Activated CD4-positive, alpha-beta memory T cell treated with anti-CD3 and anti-CD28 coated beads, Interleukin-2, amount 10 ng/mL, durations not matched to agents 7 days and 5 days (primary cell): ENCODE measurements around the gene HSPA5. TPM values are rescaled to one million over a fixed set of nuclear protein-coding genes. Genes with fewer than 3 reads are reported as not detected.
"Not testable (repeated sequence)": the region's sequence is repeated elsewhere in the genome, so short reads cannot be mapped to it uniquely, and the experiment has no call there.

ENCODE experiments used
- CTCF ChIA-PET: fragments of 350-600 bp; sonication (Branson Sonifier 250); formaldehyde crosslinking; loops from one replicate; lab custom pipeline; 2021; ENCODE audit warnings: antibody characterized with exemption, inconsistent platforms; lab: Charles Lee
- POLR2A ChIA-PET: fragments of 350-600 bp; sonication (Branson Sonifier 250); formaldehyde crosslinking; loops from one replicate; lab custom pipeline; 2021; ENCODE audit warnings: antibody characterized with exemption; lab: Charles Lee
- DNase-seq: peaks from one replicate; pipeline ENCODE4 v3.0.0-alpha.2; 2020
- H3K27ac Mint-ChIP-seq: one replicate; pipeline ENCODE4 v1.8.0; 2021; ENCODE audit warnings: mild to moderate bottlenecking, mixed read lengths
- H3K27me3 Mint-ChIP-seq: one replicate; pipeline ENCODE4 v1.8.0; 2021; ENCODE audit warnings: mixed read lengths
- H3K36me3 Mint-ChIP-seq: one replicate; pipeline ENCODE4 v1.8.0; 2021; ENCODE audit warnings: low read depth, mixed read lengths
- H3K4me1 Mint-ChIP-seq: one replicate; pipeline ENCODE4 v1.8.0; 2021; ENCODE audit warnings: mixed read lengths
- H3K4me3 Mint-ChIP-seq: one replicate; pipeline ENCODE4 v1.8.0; 2021; ENCODE audit warnings: mild to moderate bottlenecking, mixed read lengths
- H3K9me3 Mint-ChIP-seq: one replicate; pipeline ENCODE4 v1.8.0; 2021; ENCODE audit warnings: mixed read lengths
- total RNA-seq, 2 experiments: library from RNA; stranded (reverse); gene quantifications; one replicate each; pipeline ENCODE4 v1.2.3, GENCODE V29; 2021

HSPA5 gene
- total RNA-seq, 2 experiments from 2014 or later, result 155 to 156 TPM

GRCh38 chr9:125204477-125204876, 36.7 kb downstream of the HSPA5 start:
- POLR2A ChIA-PET, result interaction anchor here (1.3 to 1.5 kb wide), 2 partner anchors 34 to 37 kb away, joined by 3 to 6 read pairs; partner anchors contain the start of gene HSPA5
- CTCF ChIA-PET, result interaction anchor here (0.7 kb wide), 1 partner anchor 250 kb away, joined by 3 read pairs; no protein-coding TSS in a partner anchor
- H3K9me3 Mint-ChIP-seq, result no peaks in the 10 kb centered on the region
- peaks cover 29% of the 10 kb centered on the region for H3K36me3 Mint-ChIP-seq
- H3K4me3 Mint-ChIP-seq, result no peak overlapping the region
- no peak for DNase-seq
- H3K4me1 Mint-ChIP-seq, result peaks cover 14% of the 10 kb centered on the region
- no peaks in the 10 kb centered on the region for H3K27me3 Mint-ChIP-seq
- no peak overlapping the region for H3K27ac Mint-ChIP-seq

- Mint-ChIP-seq H3K27me3 (no peaks in the 10 kb centered on the region), H3K36me3 (peaks cover 22% of the 10 kb centered on the region), H3K27ac (no peak overlapping the region), H3K4me3 (no peak overlapping the region), H3K9me3 (no peaks in the 10 kb centered on the region), H3K4me1 (peaks cover 17% of the 10 kb centered on the region)
- POLR2A ChIA-PET, result interaction anchor here (0.6 to 6.4 kb wide), 6 partner anchors 13 to 261 kb away, joined by 3 to 74 read pairs (median 3); partner anchors contain the start of genes HSPA5 and PPP6C
- no peak for DNase-seq
- CTCF ChIA-PET, result no interaction called here
Observed at GRCh38 chr9:125202846-125203618, 38.1 kb downstream of the HSPA5 start.

- POLR2A ChIA-PET, result interaction anchor here (0.6 to 6.4 kb wide), 7 partner anchors 10 to 1604 kb away, joined by 3 to 74 read pairs (median 4); partner anchors contain the start of genes GAPVD1, HSPA5, PPP6C and ZBTB43
- peak; percentile 91 for DNase-seq
- Mint-ChIP-seq H3K9me3 (no peaks in the 10 kb centered on the region), H3K4me1 (peaks cover 22% of the 10 kb centered on the region), H3K27me3 (peaks cover 1% of the 10 kb centered on the region), H3K4me3 (peak within 1 kb of the TSS; percentile 92), H3K27ac (peak within 1 kb of the TSS; percentile 83), H3K36me3 (peaks cover 7% of the 10 kb centered on the region)
- CTCF ChIA-PET, result interaction anchor here (1.0 to 2.4 kb wide), 5 partner anchors 10 to 61 kb away, joined by 3 to 14 read pairs (median 5); partner anchors contain the start of gene GAPVD1
Observed at GRCh38 chr9:125200216-125201047, 40.7 kb downstream of the HSPA5 start, which contains the start of gene RABEPK. Gene RABEPK, plus strand, starts transcription at chr9:125200542. Its CDS starts 2,472 bp downstream, at chr9:125203014.

GRCh38 chr9:125195591-125195990, 45.6 kb downstream of the HSPA5 start:
- H3K27me3 Mint-ChIP-seq, H3K4me3 Mint-ChIP-seq, H3K9me3 Mint-ChIP-seq, H3K36me3 Mint-ChIP-seq, H3K27ac Mint-ChIP-seq, DNase-seq: not testable (repeated sequence)
- POLR2A ChIA-PET, result interaction anchor here (1.8 to 3.0 kb wide), 2 partner anchors 46 to 334 kb away, joined by 6 to 11 read pairs; partner anchors contain the start of genes ARPC5L, HSPA5 and RPL35
- H3K4me1 Mint-ChIP-seq, result peaks cover 36% of the 10 kb centered on the region
- CTCF ChIA-PET, result interaction anchor here (1.5 kb wide), 1 partner anchor 46 kb away, joined by 4 read pairs; the partner anchor contains the start of gene HSPA5

GRCh38 chr9:125194466-125194865, 46.7 kb downstream of the HSPA5 start:
- H3K4me1 Mint-ChIP-seq, result peaks cover 37% of the 10 kb centered on the region
- DNase-seq, H3K27me3 Mint-ChIP-seq, H3K9me3 Mint-ChIP-seq, H3K36me3 Mint-ChIP-seq, H3K4me3 Mint-ChIP-seq: not testable (repeated sequence)
- H3K27ac Mint-ChIP-seq, result peak overlapping the region; percentile 26
- POLR2A ChIA-PET, result interaction anchor here (1.8 to 3.0 kb wide), 2 partner anchors 47 to 333 kb away, joined by 6 to 11 read pairs; partner anchors contain the start of genes ARPC5L, HSPA5 and RPL35
- CTCF ChIA-PET, result interaction anchor here (1.5 kb wide), 1 partner anchor 47 kb away, joined by 4 read pairs; the partner anchor contains the start of gene HSPA5

- POLR2A ChIA-PET, result interaction anchor here (0.9 to 4.0 kb wide), 9 partner anchors 10 to 329 kb away, joined by 3 to 50 read pairs (median 5); partner anchors contain the start of genes GOLGA1, HSPA5, RABEPK and SCAI
- Mint-ChIP-seq H3K27ac (peak overlapping the region; percentile 91), H3K9me3 (no peaks in the 10 kb centered on the region), H3K4me1 (peaks cover 51% of the 10 kb centered on the region), H3K36me3 (peaks cover 11% of the 10 kb centered on the region), H3K27me3 (no peaks in the 10 kb centered on the region), H3K4me3 (peak overlapping the region; percentile 85)
- peak; percentile 31 for DNase-seq
- CTCF ChIA-PET, result interaction anchor here (0.6 to 1.4 kb wide), 6 partner anchors 9 to 120 kb away, joined by 3 to 14 read pairs (median 6); partner anchors contain the start of genes GAPVD1, HSPA5, RABEPK and SCAI
Observed at GRCh38 chr9:125190361-125190801, 50.8 kb downstream of the HSPA5 start.

GRCh38 chr9:125189361-125190289, 51.5 kb downstream of the HSPA5 start, which contains the start of gene PPP6C:
Gene PPP6C, minus strand, starts transcription at chr9:125189803. Its CDS starts 85 bp downstream, at chr9:125189718.
- ChIA-PET POLR2A (interaction anchor here (1.0 to 4.0 kb wide), 12 partner anchors 11 to 328 kb away, joined by 3 to 50 read pairs (median 4); partner anchors contain the start of genes HSPA5 and RABEPK), CTCF (interaction anchor here (1.2 to 1.4 kb wide), 5 partner anchors 10 to 72 kb away, joined by 3 to 14 read pairs (median 7); partner anchors contain the start of genes GAPVD1, HSPA5, RABEPK and SCAI)
- Mint-ChIP-seq H3K27me3 (no peaks in the 10 kb centered on the region), H3K4me3 (peak within 1 kb of the TSS; percentile 85), H3K4me1 (peaks cover 43% of the 10 kb centered on the region), H3K36me3 (peaks cover 11% of the 10 kb centered on the region), H3K9me3 (no peaks in the 10 kb centered on the region), H3K27ac (peak within 1 kb of the TSS; percentile 91)
- peak; percentile 98 for DNase-seq

GRCh38 chr9:125189011-125189360, 52.2 kb downstream of the HSPA5 start:
- Mint-ChIP-seq H3K4me1 (peaks cover 38% of the 10 kb centered on the region), H3K9me3 (no peaks in the 10 kb centered on the region), H3K36me3 (peaks cover 11% of the 10 kb centered on the region), H3K27me3 (no peaks in the 10 kb centered on the region), H3K27ac (peak overlapping the region; percentile 91), H3K4me3 (peak overlapping the region; percentile 85)
- CTCF ChIA-PET, result interaction anchor here (1.2 kb wide), 1 partner anchor 46 kb away, joined by 3 read pairs; the partner anchor contains the start of gene SCAI
- peak; percentile 45 for DNase-seq
- POLR2A ChIA-PET, result interaction anchor here (1.0 to 4.0 kb wide), 6 partner anchors 11 to 319 kb away, joined by 3 to 50 read pairs (median 4); partner anchors contain the start of genes HSPA5 and RABEPK

Other genes with a start within 250 kb of the HSPA5 start
- gene SCAI, start 97.8 kb downstream of the HSPA5 start, total RNA-seq, result 1 to 10 TPM; 7.9 to 8.5 TPM
- 10 to 100 TPM; 56.4 to 57.6 TPM for gene PPP6C, start 51.5 kb downstream of the HSPA5 start, total RNA-seq
- 10 to 100 TPM; 11.8 to 12.1 TPM for gene RABEPK, start 40.8 kb downstream of the HSPA5 start, total RNA-seq
- 10 to 100 TPM; 47.7 to 49.6 TPM for gene GAPVD1, start 20.5 kb upstream of the HSPA5 start, total RNA-seq